Stimulated activated effector memory CD8-positive, alpha-beta T cell treated with anti-CD3 and anti-CD28 coated beads, Interleukin-12 subunit alpha, Interleukin-12 subunit beta, amount 100 ng/mL, for 72 hours (primary cell): Measurements from ENCODE around the gene SLC7A14.

Source experiments
- ATAC-seq: fragments of 150-1000 bp; cut with Tn5 transposase; 2 replicates; pipeline ENCODE4 v1.10.0; 2021
- DNase-seq, 2 donors: peaks; one replicate each; pipeline ENCODE4 v3.0.0; 2021 to 2022; ENCODE audit warnings: low spot score in 2 of 2
- H3K27ac Mint-ChIP-seq: one replicate; pipeline ENCODE4 v1.8.0; 2022; ENCODE audit warnings: mild to moderate bottlenecking, mixed read lengths
- H3K36me3 Mint-ChIP-seq: one replicate; pipeline ENCODE4 v1.8.0; 2022; ENCODE audit warnings: mild to moderate bottlenecking, mixed read lengths
- H3K4me1 Mint-ChIP-seq: one replicate; pipeline ENCODE4 v1.8.0; 2022; ENCODE audit warnings: mixed read lengths
- H3K4me3 Mint-ChIP-seq: one replicate; pipeline ENCODE4 v1.8.0; 2022; ENCODE audit warnings: mild to moderate bottlenecking, mixed read lengths
- H3K9me3 Mint-ChIP-seq: one replicate; pipeline ENCODE4 v1.8.0; 2022; ENCODE audit warnings: mixed read lengths

The SLC7A14 gene

DNA sequence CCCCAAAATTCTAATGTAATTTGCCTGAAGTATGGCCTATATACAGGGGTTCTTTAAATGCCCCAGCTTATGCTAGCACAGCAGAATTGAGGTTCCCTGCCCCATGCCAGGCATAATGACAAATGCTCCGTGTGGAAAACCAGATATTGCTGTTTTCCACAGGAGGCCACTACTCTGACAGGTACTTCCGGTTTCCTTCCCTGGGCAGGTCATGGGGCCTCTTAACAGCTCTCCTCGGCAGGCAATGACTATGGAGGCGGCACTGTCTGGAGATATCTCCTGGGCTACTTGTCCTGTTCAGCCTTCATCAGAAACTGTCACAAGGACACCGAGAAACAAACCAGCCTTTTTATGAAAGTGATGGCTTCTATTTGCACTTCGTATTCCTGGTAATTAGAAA is 54.8 kb downstream of the SLC7A14 start:
- no peaks in the 10 kb centered on the region for H3K9me3 Mint-ChIP-seq
- no peaks in the 10 kb centered on the region for H3K4me1 Mint-ChIP-seq
- no peaks in the 10 kb centered on the region for H3K36me3 Mint-ChIP-seq
- DNase-seq (no peak), ATAC-seq (no peak)
- H3K27ac Mint-ChIP-seq = no peak overlapping the region
- H3K4me3 Mint-ChIP-seq = no peak overlapping the region

DNA sequence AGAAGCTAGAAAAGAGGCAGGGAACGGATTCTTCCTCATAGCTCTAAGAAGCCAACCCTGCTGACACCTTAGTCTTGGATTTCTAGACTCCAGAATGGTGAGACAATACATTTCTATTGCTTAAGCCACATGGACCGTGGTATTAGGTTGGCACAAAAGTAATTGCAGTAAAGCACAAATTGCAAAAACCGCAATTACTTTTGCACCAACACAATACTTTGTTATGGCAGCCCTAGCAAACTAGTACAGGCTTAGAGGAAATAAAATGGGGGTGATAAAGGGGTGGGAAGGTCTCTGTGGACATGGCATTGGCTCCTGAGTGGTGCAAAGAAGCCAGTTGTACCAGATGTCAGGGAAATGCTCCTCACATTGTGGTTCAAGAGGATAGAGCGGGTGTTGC is 56.0 kb downstream of the SLC7A14 start:
- Mint-ChIP-seq H3K36me3 (no peaks in the 10 kb centered on the region), H3K27ac (no peak overlapping the region), H3K9me3 (no peaks in the 10 kb centered on the region), H3K4me3 (no peak overlapping the region), H3K4me1 (no peaks in the 10 kb centered on the region)
- ATAC-seq (no peak), DNase-seq (no peak)

DNA sequence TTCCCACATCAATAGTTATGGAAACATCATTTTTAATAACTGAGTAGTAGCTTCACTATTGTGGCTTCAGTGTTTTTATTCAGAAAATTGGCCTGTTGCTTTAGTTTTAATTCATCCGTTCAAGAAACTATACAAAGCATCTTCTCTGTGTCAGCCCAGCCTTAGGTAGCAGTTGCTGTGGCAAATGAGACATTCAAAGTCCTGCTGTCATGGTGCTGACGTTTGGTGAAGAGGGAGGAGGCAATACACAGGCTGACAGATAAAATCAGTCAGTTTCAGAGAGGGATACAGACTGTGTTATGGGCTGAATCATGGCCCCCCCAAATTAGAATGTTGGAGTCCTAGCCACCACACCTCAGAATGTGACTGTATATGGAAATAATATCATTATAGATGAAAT is 56.5 kb downstream of the SLC7A14 start:
- DNase-seq (no peak), ATAC-seq (no peak)
- no peaks in the 10 kb centered on the region for H3K9me3 Mint-ChIP-seq
- H3K4me3 Mint-ChIP-seq = no peak overlapping the region
- no peaks in the 10 kb centered on the region for H3K4me1 Mint-ChIP-seq
- no peaks in the 10 kb centered on the region for H3K36me3 Mint-ChIP-seq
- no peak overlapping the region for H3K27ac Mint-ChIP-seq

DNA sequence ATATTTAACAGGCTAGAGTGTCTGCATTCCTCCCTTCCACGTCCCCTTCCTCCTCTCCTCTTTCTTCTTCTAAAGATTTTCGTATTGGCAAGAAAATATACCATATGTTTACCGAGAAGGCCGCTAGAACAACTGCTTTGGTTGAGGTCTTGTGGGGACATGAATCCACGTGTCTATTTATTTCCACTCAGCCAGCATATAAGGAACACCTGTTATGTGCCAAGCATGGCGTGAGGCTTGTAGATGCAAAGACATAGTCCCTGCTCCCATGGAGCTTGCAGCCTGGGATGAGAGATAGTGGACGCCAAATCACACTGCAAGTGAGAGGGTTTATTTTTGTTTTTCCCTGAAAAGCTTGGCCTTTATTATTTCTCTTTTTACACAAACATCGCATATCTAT is 57.1 kb downstream of the SLC7A14 start:
- H3K27ac Mint-ChIP-seq = no peak overlapping the region
- H3K4me1 Mint-ChIP-seq = no peaks in the 10 kb centered on the region
- no peaks in the 10 kb centered on the region for H3K36me3 Mint-ChIP-seq
- no peak overlapping the region for H3K4me3 Mint-ChIP-seq
- no peaks in the 10 kb centered on the region for H3K9me3 Mint-ChIP-seq
- ATAC-seq = no peak
- no peak for DNase-seq

DNA sequence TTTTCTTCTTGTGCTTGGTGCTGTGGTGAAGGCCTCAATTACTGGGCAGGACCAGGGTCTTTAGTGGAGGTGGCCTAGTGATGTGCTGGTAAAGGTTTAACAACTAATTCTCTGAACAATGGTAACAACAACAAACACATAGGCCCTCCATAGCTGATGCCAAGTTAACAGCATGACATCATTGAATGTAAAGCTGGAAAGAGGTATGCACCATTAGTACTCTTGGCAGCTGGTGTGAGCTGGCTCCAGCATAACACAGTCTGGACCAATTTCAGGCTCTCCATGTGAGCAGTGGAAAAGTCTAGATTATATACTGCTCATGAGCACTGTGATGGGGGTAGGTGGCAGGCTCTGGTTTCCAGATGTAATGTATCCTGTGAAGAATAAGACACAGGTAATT is 61.8 kb downstream of the SLC7A14 start:
- ATAC-seq (no peak), DNase-seq (no peak)
- Mint-ChIP-seq H3K9me3 (no peaks in the 10 kb centered on the region), H3K4me3 (no peak overlapping the region), H3K36me3 (no peaks in the 10 kb centered on the region), H3K27ac (no peak overlapping the region), H3K4me1 (no peaks in the 10 kb centered on the region)

DNA sequence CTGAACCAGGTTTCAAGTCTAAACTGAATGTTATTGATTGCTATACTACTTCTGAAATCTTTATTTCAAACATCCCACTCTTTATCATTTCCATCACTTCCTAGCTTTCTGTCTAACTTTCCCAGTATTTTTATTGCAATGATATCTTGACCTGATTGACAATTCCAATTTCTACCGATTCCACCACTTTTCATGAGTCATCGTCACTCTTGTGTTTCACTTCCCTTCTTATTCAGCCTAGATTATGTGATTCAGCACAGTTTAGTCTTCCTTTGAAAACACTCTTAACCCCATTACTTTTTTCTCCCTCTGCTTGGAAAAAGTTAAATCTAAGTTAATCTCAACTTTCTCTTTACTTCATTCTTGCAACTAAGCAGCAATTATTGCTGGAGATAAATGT is 62.6 kb downstream of the SLC7A14 start:
- Mint-ChIP-seq H3K27ac (no peak overlapping the region), H3K36me3 (no peaks in the 10 kb centered on the region), H3K4me1 (no peaks in the 10 kb centered on the region), H3K4me3 (no peak overlapping the region), H3K9me3 (no peaks in the 10 kb centered on the region)
- ATAC-seq (no peak), DNase-seq (no peak)

DNA sequence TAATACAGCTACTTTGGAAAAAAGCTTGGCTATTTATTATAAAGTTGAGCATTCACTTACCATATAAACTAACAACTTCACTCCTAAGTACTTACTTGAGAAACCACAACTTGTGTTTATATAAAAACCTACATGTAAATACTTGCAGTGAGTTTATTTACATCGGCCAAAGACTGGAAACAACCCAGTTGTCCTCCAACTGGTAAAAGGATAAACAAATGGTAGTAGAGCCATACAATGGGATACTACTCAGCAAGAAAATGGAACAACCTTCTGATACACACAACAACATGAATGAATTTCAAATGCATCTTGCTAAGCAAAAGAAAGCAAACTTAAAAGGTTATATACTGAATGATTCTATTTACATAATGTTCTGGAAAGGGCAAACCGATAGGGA is 63.7 kb downstream of the SLC7A14 start:
- Mint-ChIP-seq H3K4me1 (no peaks in the 10 kb centered on the region), H3K27ac (no peak overlapping the region), H3K9me3 (no peaks in the 10 kb centered on the region), H3K4me3 (no peak overlapping the region), H3K36me3 (no peaks in the 10 kb centered on the region)
- DNase-seq = no peak
- ATAC-seq = no peak

DNA sequence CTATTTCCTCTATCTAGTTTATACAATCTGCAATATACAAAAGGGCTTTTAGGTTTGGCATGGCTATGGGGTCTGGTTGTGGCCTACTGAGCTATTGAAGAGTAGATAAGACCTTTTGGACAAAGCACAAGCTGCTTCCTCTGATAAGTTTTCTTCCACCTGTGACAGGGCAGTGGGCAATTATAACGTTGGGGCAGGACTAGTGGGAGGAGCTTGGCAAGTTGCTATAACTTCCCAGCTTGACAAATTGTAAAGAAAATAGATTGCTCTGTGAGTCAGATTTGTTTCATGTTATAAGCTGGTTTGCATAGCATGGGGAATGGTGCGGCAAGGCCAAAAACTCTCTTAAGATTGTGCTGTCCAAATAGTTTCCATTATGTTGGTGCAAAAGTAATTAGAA is 64.9 kb downstream of the SLC7A14 start:
- ATAC-seq (no peak), DNase-seq (no peak)
- no peaks in the 10 kb centered on the region for H3K9me3 Mint-ChIP-seq
- H3K4me3 Mint-ChIP-seq = no peak overlapping the region
- no peaks in the 10 kb centered on the region for H3K4me1 Mint-ChIP-seq
- H3K27ac Mint-ChIP-seq = no peak overlapping the region
- H3K36me3 Mint-ChIP-seq = no peaks in the 10 kb centered on the region

DNA sequence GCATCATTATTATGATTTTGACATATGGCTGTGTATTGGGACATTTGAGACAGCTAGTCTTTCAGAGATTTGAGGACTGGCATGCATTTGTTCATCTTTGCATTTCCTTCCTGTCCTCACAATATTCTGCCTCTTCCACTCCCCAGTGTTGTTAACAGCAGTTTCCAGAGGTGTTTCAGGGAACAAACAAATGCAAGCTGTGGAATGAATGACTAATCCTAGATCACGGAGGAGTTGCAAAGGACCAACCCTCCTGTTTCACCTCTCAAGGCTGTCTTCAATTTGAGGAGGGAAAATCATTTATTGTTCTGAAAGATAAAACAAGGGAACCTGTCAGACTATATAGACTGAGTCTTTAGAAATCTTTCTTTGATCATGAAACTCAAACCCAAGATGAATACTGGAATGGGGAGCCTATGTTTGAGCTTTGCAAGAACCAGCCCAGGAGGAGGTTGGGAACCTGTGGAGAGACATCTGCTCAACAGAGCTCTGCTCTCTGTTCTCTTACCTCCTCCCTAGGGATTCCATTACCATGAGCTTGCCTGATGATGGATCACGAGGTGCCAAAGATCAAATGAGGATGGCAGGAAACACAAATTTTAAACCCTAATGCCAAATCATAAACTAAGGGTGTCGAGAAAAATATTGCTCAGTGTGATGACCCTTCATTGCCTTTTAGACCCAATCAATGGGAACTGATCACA is 68.5 kb downstream of the SLC7A14 start:
- H3K4me1 Mint-ChIP-seq = no peaks in the 10 kb centered on the region
- DNase-seq (no peak), ATAC-seq (no peak)
- no peak overlapping the region for H3K27ac Mint-ChIP-seq
- H3K4me3 Mint-ChIP-seq = no peak overlapping the region
- no peaks in the 10 kb centered on the region for H3K9me3 Mint-ChIP-seq
- no peaks in the 10 kb centered on the region for H3K36me3 Mint-ChIP-seq

DNA sequence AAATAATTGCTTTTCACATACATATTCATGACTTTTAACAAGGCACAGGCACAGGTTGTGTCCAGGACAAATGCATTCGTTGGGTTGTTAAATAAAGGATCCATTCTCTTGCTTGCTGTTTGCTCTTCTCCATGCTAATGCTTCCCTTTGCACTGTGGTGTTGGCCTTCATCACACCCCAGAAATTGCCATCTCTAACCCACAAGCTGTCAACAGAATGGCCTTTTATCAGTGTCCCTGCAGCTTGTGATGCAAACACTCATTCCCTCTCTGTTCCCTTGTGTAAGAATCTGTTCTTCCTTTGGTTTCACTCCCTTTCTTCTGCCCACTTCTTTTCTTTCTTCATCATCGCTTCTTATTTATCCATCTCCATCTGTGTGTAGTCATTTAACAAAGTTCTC is 72.2 kb downstream of the SLC7A14 start:
- H3K27ac Mint-ChIP-seq = no peak overlapping the region
- no peaks in the 10 kb centered on the region for H3K9me3 Mint-ChIP-seq
- H3K4me1 Mint-ChIP-seq = no peaks in the 10 kb centered on the region
- H3K36me3 Mint-ChIP-seq = no peaks in the 10 kb centered on the region
- H3K4me3 Mint-ChIP-seq = no peak overlapping the region
- ATAC-seq (no peak), DNase-seq (no peak)

DNA sequence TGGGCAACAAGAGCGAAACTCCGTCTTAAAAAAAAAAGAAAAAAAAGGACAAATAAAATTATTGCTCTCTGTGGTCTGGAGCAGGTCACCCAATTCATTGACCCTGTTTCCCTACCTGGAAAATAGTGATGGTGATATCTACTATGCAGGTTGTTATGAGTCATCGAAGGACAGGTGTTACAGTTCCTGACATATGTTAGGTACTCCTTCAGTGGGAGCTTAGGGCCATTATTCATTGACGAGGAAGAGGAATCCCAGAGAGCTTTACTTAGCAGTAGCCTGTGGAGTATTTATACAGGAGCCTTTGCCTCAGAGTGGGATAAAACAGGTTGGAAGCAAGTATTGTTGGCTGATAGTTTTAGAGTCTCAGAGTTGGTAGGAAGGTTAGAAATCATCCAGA is 74.5 kb downstream of the SLC7A14 start:
- Mint-ChIP-seq H3K4me1 (no peaks in the 10 kb centered on the region), H3K36me3 (no peaks in the 10 kb centered on the region), H3K9me3 (no peaks in the 10 kb centered on the region), H3K27ac (no peak overlapping the region), H3K4me3 (no peak overlapping the region)
- ATAC-seq = no peak
- DNase-seq = no peak

DNA sequence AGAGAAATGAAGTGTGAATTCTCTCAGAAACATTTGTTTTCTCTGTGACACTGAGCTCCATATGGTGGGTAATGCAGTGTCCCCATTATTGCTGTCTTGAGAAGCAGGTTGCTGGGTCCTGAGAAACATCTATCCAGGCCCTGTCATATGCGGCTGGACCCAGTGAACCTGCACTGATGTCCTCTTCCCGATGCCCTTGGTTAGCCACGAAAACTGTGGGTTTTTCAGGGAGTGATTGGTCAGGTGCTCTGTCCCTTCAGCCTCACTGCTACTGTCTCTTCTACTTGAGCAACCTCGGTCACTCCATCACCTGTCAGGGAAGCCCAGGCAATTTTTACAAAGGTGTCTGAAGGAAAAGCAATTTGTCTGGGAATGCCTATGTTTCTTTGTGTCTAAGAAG is 77.0 kb downstream of the SLC7A14 start:
- no peaks in the 10 kb centered on the region for H3K4me1 Mint-ChIP-seq
- DNase-seq = no peak
- ATAC-seq = no peak
- H3K9me3 Mint-ChIP-seq = no peaks in the 10 kb centered on the region
- H3K4me3 Mint-ChIP-seq = no peak overlapping the region
- H3K27ac Mint-ChIP-seq = no peak overlapping the region
- no peaks in the 10 kb centered on the region for H3K36me3 Mint-ChIP-seq

DNA sequence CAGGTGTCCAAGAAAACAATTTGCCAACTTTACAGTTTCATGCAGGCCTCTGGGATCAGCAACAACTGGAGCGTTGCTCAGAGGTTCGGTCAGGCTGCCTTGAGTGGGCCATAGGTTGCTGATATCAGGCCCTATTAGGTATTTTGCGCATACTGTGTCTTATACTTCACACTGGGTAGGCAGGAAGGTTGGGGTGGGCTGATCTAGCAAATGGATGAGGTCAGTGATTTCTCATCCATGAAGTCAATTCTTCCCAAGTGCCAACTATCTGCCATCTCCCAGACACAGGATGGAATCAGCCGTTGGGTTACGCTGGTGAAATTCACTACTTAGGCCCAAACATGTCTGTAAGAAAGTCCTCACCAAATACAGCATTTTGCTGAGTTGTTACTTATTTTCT is 77.6 kb downstream of the SLC7A14 start:
- H3K27ac Mint-ChIP-seq = no peak overlapping the region
- H3K36me3 Mint-ChIP-seq = no peaks in the 10 kb centered on the region

DNA sequence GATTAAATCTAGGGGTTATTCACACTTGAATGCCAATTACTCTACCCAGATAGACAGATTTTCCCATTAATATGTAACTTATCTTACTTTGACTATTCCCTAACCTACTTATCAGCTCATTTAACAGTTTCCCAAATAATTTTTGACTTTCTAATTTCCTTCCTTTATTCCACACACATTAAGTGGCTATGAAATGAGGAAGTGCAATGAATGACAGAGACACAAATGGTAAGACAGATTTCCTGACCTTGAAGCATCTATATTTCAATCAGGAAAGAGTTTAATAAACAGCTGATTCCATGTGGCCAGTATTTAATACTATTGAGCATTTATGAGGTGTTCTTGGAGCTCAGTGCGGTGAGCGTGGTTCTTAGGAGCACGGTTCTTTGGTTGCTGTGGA is 78.8 kb downstream of the SLC7A14 start:
- ATAC-seq = no peak

More for the DNA sequence above, 77.6 kb downstream of the SLC7A14 start:
- Mint-ChIP-seq H3K9me3 (no peaks in the 10 kb centered on the region), H3K4me3 (no peak overlapping the region), H3K4me1 (no peaks in the 10 kb centered on the region)
- no peak for ATAC-seq
- DNase-seq = no peak

DNA sequence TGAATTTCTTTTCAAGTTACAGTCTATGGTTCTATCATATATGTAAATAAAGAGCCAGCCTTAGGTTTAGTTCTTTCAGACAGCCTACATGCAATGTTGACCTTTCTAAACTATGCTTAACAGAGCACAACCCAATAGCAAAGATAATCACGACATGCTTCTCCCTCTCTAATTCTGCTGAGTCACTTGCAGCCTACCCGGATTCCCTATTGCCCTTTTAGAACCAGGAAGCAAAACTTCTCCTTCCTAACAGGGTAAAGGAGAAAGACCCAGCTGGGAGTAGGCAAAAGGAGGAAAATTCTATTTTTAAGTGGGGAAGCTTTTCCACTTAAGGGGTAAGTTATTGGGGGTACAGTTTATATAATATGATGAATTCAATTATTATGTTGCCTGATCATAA is 79.3 kb downstream of the SLC7A14 start:
- Mint-ChIP-seq H3K4me1 (no peaks in the 10 kb centered on the region), H3K4me3 (no peak overlapping the region), H3K36me3 (no peaks in the 10 kb centered on the region)

More for the DNA sequence above, 78.8 kb downstream of the SLC7A14 start:
- H3K4me1 Mint-ChIP-seq = no peaks in the 10 kb centered on the region
- no peaks in the 10 kb centered on the region for H3K36me3 Mint-ChIP-seq
- DNase-seq = no peak
- H3K9me3 Mint-ChIP-seq = no peaks in the 10 kb centered on the region
- H3K4me3 Mint-ChIP-seq = no peak overlapping the region
- no peak overlapping the region for H3K27ac Mint-ChIP-seq

DNA sequence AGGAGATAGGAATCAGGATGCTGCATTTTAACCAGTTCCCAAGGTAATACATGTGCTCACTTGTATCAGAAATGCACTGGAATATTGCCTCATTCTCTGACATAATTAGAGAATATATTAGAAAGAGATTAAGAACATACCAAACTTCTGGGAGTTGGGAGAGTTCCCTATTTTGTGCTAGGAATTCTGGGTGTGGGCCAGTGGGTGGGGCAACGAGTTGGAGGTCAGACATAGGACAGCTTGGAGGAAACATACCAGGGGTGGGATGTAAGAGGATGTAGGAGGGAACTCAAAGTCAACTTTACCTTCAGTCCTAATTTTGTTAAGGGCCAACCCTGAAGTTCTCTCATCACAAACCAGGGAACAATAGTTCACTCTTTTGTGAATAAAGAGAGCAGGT is 83.6 kb downstream of the SLC7A14 start:
- DNase-seq (no peak), ATAC-seq (no peak)
- no peaks in the 10 kb centered on the region for H3K9me3 Mint-ChIP-seq
- no peaks in the 10 kb centered on the region for H3K36me3 Mint-ChIP-seq
- H3K4me1 Mint-ChIP-seq = no peaks in the 10 kb centered on the region
- no peak overlapping the region for H3K4me3 Mint-ChIP-seq
- no peak overlapping the region for H3K27ac Mint-ChIP-seq

More for the DNA sequence above, 79.3 kb downstream of the SLC7A14 start:
- H3K27ac Mint-ChIP-seq = no peak overlapping the region
- H3K9me3 Mint-ChIP-seq = no peaks in the 10 kb centered on the region
- ATAC-seq = no peak
- DNase-seq = no peak

DNA sequence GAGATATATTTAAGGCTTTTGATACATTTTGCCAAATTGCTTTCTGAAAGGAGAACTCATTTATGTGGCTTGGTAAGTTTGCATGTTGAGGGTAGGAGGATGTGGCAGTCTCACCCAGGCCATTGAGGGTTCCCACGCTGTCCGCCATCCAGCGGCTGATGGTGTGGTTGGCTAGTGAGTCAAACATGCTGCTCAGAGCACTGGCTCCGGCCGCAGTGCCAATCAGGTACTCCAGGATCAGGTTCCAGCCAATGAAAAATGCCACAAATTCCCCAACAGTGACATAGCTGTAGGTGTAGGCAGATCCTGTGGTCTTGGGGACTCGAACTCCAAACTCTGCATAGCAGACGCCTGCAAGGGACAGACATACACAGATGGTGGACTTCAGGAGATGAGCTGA is 84.9 kb downstream of the SLC7A14 start:
- no peak for ATAC-seq
- H3K4me1 Mint-ChIP-seq = no peaks in the 10 kb centered on the region
- H3K36me3 Mint-ChIP-seq = no peaks in the 10 kb centered on the region
- no peaks in the 10 kb centered on the region for H3K9me3 Mint-ChIP-seq
- H3K27ac Mint-ChIP-seq = no peak overlapping the region
- no peak for DNase-seq
- H3K4me3 Mint-ChIP-seq = no peak overlapping the region
